Measurements from ENCODE around the gene FKBP3. TPM values are rescaled to one million over a fixed set of nuclear protein-coding genes. Genes with fewer than 3 reads are reported as not detected.
A peak's percentile ranks its signal among the peaks of the same experiment; 100 is the strongest.
"Not testable (repeated sequence)": the region's sequence is repeated elsewhere in the genome, so short reads cannot be mapped to it uniquely, and the experiment has no call there.

FKBP3 gene
- total and polyA plus RNA-seq, 2 of the 13 experiments (the other 11 are each of a cell fraction or from before 2014, with no cell fraction given) = 57.0 to 87.6 TPM

DNA sequence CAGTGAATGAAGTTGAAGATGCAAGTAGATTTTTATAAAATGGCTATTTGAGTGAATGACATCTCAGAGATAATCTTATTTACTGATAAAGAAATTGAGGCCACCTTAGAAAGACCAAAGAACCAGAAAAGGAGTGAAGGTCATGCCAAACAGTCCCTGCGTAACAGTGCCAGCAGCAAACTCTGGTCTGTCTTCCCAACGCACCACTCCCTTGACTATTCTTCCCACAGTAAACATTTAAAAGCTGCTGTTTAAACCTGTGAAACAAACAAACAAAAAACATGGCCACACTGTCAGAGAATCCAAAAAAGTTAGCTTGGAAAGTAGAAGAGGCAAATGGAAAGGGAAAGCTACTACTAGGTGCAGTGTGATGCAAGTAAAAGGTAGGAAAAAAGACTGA lies 51.9 kb downstream of the FKBP3 start:
- Histone ChIP-seq H3K4me3 (replicated peaks in 1 of 3; ENCODE audit: insufficient read depth in 1 of 3, low read depth in 2 of 3, low read length in 3 of 3) (peak overlapping the region; percentile 10 to 81 (median 76); a peak in 5 of 6 replicates), H3K4me1 (ENCODE audit: insufficient read depth, low read length) (peaks cover 46% of the 10 kb centered on the region), H2AFZ (ENCODE audit: low read length) (peak overlapping the region; percentile 94), H3K9me3 (ENCODE audit: low read length) (no peaks in the 10 kb centered on the region), H3K36me3 (replicated peaks in 1 of 2; ENCODE audit: control insufficient read depth in 1 of 2, insufficient read depth in 2 of 2, low read length in 2 of 2) (no peaks in the 10 kb centered on the region), H4K20me1 (ENCODE audit: insufficient read depth, low read length) (peaks cover 22% of the 10 kb centered on the region), H3K27ac (ENCODE audit: extremely low read length, insufficient read depth, low read length) (no peak overlapping the region), H3K4me2 (ENCODE audit: low read depth, low read length) (peak overlapping the region; percentile 94), H3K79me2 (ENCODE audit: insufficient read depth, low read length) (peaks cover 35% of the 10 kb centered on the region), H3K9ac (ENCODE audit: insufficient read depth, low read depth, low read length) (peak overlapping the region; percentile 67; the same call in 1 of the 2 replicates), H3K27me3 (ENCODE audit: control insufficient read depth in 1 of 2, insufficient read depth in 2 of 2, low read length in 2 of 2) (no peaks in the 10 kb centered on the region)
- intact Hi-C loops (cut with micrococcal nuclease; ENCODE audit: unreplicated experiment) (no loop called here), in situ Hi-C loops (cut with HindIII; ENCODE audit: extremely low pct_ligation_motif_present, low pct_unique_long_range_greater_than_20kb) (no loop called here)
- no peak for ATAC-seq
- no TSS peak for BruUV-seq (replicated peaks)
- no peak for DNase-seq (ENCODE audit: low spot score)
- 35% methylated on average over 2 of the region's 2 CpGs for WGBS (ENCODE audit: low lambda C conversion rate)
- 0 out of 2 replicates have a peak, but pooled peaks have one; percentile 13 for TF ChIP-seq KAT8 (CRISPR knock-in tag; IDR thresholded peaks at IDR 0.05)
- TF ChIP-seq, protein P1, sequence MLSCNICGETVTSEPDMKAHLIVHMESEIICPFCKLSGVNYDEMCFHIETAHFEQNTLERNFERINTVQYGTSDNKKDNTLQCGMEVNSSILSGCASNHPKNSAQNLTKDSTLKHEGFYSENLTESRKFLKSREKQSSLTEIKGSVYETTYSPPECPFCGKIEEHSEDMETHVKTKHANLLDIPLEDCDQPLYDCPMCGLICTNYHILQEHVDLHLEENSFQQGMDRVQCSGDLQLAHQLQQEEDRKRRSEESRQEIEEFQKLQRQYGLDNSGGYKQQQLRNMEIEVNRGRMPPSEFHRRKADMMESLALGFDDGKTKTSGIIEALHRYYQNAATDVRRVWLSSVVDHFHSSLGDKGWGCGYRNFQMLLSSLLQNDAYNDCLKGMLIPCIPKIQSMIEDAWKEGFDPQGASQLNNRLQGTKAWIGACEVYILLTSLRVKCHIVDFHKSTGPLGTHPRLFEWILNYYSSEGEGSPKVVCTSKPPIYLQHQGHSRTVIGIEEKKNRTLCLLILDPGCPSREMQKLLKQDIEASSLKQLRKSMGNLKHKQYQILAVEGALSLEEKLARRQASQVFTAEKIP (CRISPR knock-in tag; IDR thresholded peaks at IDR 0.05; ENCODE audit: borderline replicate concordance) = no peak
- POLR2A ChIA-PET = no interaction called here
- CTCF ChIA-PET (ENCODE audit: low intra/inter-chr PET ratio, low total read pairs) = no interaction called here
- FAIRE-seq = no peak

DNA sequence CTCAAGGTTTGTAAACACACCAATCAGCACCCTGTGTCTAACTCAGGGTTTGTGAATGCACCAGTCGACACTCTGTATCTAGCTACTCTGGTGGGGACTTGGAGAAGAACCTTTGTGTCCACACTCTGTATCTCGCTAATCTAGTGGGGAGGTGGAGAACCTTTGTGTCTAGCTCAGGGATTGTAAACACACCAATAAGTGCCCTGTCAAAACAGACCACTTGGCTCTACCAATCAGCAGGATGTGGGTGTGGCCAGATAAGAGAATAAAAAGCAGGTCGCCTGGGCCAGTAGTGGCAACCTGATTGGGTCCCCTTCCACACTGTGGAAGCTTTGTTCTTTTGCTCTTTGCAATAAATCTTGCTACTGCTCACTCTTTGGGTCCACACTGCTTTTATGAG lies 53.2 kb downstream of the FKBP3 start:
- H3K79me2 ChIP-seq (ENCODE audit: insufficient read depth, low read length) = peaks cover 21% of the 10 kb centered on the region
- POLR2A ChIA-PET; H3K4me2 ChIP-seq (ENCODE audit: low read depth, low read length); intact Hi-C loops (cut with micrococcal nuclease; ENCODE audit: unreplicated experiment); H3K27ac ChIP-seq (ENCODE audit: extremely low read length, insufficient read depth, low read length); H2AFZ ChIP-seq (ENCODE audit: low read length); H3K27me3 ChIP-seq (ENCODE audit: control insufficient read depth in 1 of 2, insufficient read depth in 2 of 2, low read length in 2 of 2); CTCF ChIA-PET (ENCODE audit: low intra/inter-chr PET ratio, low total read pairs); H3K4me3 ChIP-seq (replicated peaks in 1 of 3; ENCODE audit: insufficient read depth in 1 of 3, low read depth in 2 of 3, low read length in 3 of 3); in situ Hi-C loops (cut with HindIII; ENCODE audit: extremely low pct_ligation_motif_present, low pct_unique_long_range_greater_than_20kb); H3K9me3 ChIP-seq (ENCODE audit: low read length); H3K36me3 ChIP-seq (replicated peaks in 1 of 2; ENCODE audit: control insufficient read depth in 1 of 2, insufficient read depth in 2 of 2, low read length in 2 of 2); ATAC-seq; BruUV-seq (replicated peaks); FAIRE-seq; H3K9ac ChIP-seq (ENCODE audit: insufficient read depth, low read depth, low read length); TF ChIP-seq SOX6 (IDR thresholded peaks at IDR 0.05): not testable (repeated sequence)
- peak; percentile 44 for DNase-seq (ENCODE audit: low spot score)
- peaks cover 33% of the 10 kb centered on the region for H3K4me1 ChIP-seq (ENCODE audit: insufficient read depth, low read length)
- TF ChIP-seq ZMYM4 (CRISPR knock-in tag; IDR thresholded peaks at IDR 0.05) (peak; percentile 79), SP5 (CRISPR knock-in tag; IDR thresholded peaks at IDR 0.05; ENCODE audit: borderline replicate concordance, low read depth) (peak; percentile 25; the same call in 1 of the 2 replicates), NFYC (CRISPR knock-in tag; IDR thresholded peaks at IDR 0.05) (peak; percentile 76), POLR2A (IDR thresholded peaks at IDR 0.05; ENCODE audit: insufficient read depth in 1 of 2, low read depth in 2 of 2, low read length in 2 of 2) (peak; percentile 34 to 39; a peak in 1 of 4 replicates), SOX6 (CRISPR knock-in tag; IDR thresholded peaks at IDR 0.05) (0 out of 2 replicates have a peak, but pooled peaks have one; percentile 24), NFYB (CRISPR knock-in tag; IDR thresholded peaks at IDR 0.05) (peak; percentile 81), SETDB1 (CRISPR knock-in tag; IDR thresholded peaks at IDR 0.05; ENCODE audit: borderline replicate concordance) (0 out of 2 replicates have a peak, but pooled peaks have one; percentile 17), POGZ (CRISPR knock-in tag; IDR thresholded peaks at IDR 0.05) (peak; percentile 76)
- TF ChIP-seq, protein P2, sequence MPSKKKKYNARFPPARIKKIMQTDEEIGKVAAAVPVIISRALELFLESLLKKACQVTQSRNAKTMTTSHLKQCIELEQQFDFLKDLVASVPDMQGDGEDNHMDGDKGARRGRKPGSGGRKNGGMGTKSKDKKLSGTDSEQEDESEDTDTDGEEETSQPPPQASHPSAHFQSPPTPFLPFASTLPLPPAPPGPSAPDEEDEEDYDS (CRISPR knock-in tag; IDR thresholded peaks at IDR 0.05) = 0 out of 2 replicates have a peak, but pooled peaks have one; percentile 17
- TF ChIP-seq, protein P3, sequence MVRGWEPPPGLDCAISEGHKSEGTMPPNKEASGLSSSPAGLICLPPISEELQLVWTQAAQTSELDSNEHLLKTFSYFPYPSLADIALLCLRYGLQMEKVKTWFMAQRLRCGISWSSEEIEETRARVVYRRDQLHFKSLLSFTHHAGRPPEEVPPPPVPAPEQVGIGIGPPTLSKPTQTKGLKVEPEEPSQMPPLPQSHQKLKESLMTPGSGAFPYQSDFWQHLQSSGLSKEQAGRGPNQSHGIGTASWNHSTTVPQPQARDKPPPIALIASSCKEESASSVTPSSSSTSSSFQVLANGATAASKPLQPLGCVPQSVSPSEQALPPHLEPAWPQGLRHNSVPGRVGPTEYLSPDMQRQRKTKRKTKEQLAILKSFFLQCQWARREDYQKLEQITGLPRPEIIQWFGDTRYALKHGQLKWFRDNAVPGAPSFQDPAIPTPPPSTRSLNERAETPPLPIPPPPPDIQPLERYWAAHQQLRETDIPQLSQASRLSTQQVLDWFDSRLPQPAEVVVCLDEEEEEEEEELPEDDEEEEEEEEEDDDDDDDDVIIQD (CRISPR knock-in tag; IDR thresholded peaks at IDR 0.05; ENCODE audit: low read depth) = peak; percentile 36; the same call in 1 of the 2 replicates
- WGBS (ENCODE audit: low lambda C conversion rate) = 82% methylated on average over 2 of the region's 3 CpGs
- H4K20me1 ChIP-seq (ENCODE audit: insufficient read depth, low read length) = peaks cover 12% of the 10 kb centered on the region
